SH-SY5Y (cell line): ENCODE results near the gene VAV3.
A peak's percentile ranks its signal among the peaks of the same experiment; 100 is the strongest.

ENCODE experiments used
- GATA2 ChIP-seq: IDR thresholded peaks from 2 replicates; pipeline ENCODE4 v1.6.1; 2011; ENCODE audit warnings: mild to moderate bottlenecking, low read depth, low read length
- GATA3 ChIP-seq: IDR thresholded peaks from 2 replicates; pipeline ENCODE4 v1.6.1; 2011; ENCODE audit warnings: low read depth, mild to moderate bottlenecking, low read length, moderate library complexity

VAV3 gene

GRCh38 chr1:107572674-107573211 lies 392.2 kb downstream of the VAV3 start:
- TF ChIP-seq GATA3 (no peak), GATA2 (no peak)

- TF ChIP-seq GATA3: no peak
- TF ChIP-seq GATA2: no peak
Measured at GRCh38 chr1:107570768-107571167, 394.2 kb downstream of the VAV3 start.

GRCh38 chr1:107563441-107563840 lies 401.5 kb downstream of the VAV3 start:
- TF ChIP-seq GATA2 (no peak), GATA3 (no peak)

- TF ChIP-seq GATA2: no peak
Measured at GRCh38 chr1:107559881-107560280, 405.1 kb downstream of the VAV3 start.

- TF ChIP-seq GATA3 (no peak), GATA2 (no peak)
Measured at GRCh38 chr1:107557095-107557494, 407.9 kb downstream of the VAV3 start.

GRCh38 chr1:107555578-107555977 lies 409.4 kb downstream of the VAV3 start:
- TF ChIP-seq GATA2 (peak; percentile 83), GATA3 (peak; percentile 54; the same call in 1 of the 2 replicates)

GRCh38 chr1:107552781-107553180 lies 412.2 kb downstream of the VAV3 start:
- TF ChIP-seq GATA3: no peak
- no peak for TF ChIP-seq GATA2

- TF ChIP-seq GATA2: no peak
- no peak for TF ChIP-seq GATA3
Measured at GRCh38 chr1:107551456-107551855, 413.5 kb downstream of the VAV3 start.

- TF ChIP-seq GATA2 (no peak), GATA3 (no peak)
Measured at GRCh38 chr1:107550358-107550757, 414.6 kb downstream of the VAV3 start.

GRCh38 chr1:107549152-107549810 lies 415.7 kb downstream of the VAV3 start:
- TF ChIP-seq GATA2 (no peak), GATA3 (no peak)

- TF ChIP-seq GATA3 (no peak), GATA2 (no peak)
Measured at GRCh38 chr1:107548276-107548675, 416.7 kb downstream of the VAV3 start.

- TF ChIP-seq GATA2 (no peak), GATA3 (no peak)
Measured at GRCh38 chr1:107547363-107548155, 417.4 kb downstream of the VAV3 start.

GRCh38 chr1:107546576-107546975 lies 418.4 kb downstream of the VAV3 start:
- no peak for TF ChIP-seq GATA3
- TF ChIP-seq GATA2: no peak

- no peak for TF ChIP-seq GATA2
- TF ChIP-seq GATA3: no peak
Measured at GRCh38 chr1:107545879-107546278, 419.1 kb downstream of the VAV3 start.

GRCh38 chr1:107545056-107545577 lies 419.9 kb downstream of the VAV3 start:
- TF ChIP-seq GATA3 (no peak), GATA2 (no peak)

GRCh38 chr1:107544285-107544684 lies 420.7 kb downstream of the VAV3 start:
- TF ChIP-seq GATA2 (peak; percentile 44; the same call in 1 of the 2 replicates), GATA3 (no peak)
